Mucosa of descending colon (tissue), 3 donors: Measurements from ENCODE around the gene WBP1L. TPM values are rescaled to one million over a fixed set of nuclear protein-coding genes. Genes with fewer than 3 reads are reported as not detected.
"Not testable (repeated sequence)": the region's sequence is repeated elsewhere in the genome, so short reads cannot be mapped to it uniquely, and the experiment has no call there.

ENCODE experiments used
- ATAC-seq: fragments of 200-7000 bp; cut with Tn5 transposase; one replicate; pipeline ENCODE4 v1.9.1; 2020; ENCODE audit warnings: mild to moderate bottlenecking, moderate library complexity
- DNase-seq, 3 donors: peaks; one replicate each; pipeline ENCODE4 v3.0.0-alpha.2; 2020
- H3K36me3 ChIP-seq: fragments of 200-600 bp; one replicate; pipeline ENCODE4 v1.8.0; 2021; ENCODE audit warnings: low read depth, mild to moderate bottlenecking
- H3K4me1 ChIP-seq: fragments of 200-600 bp; one replicate; pipeline ENCODE4 v1.8.0; 2021; ENCODE audit warnings: low read depth, mild to moderate bottlenecking
- H3K4me3 ChIP-seq: fragments of 200-600 bp; one replicate; pipeline ENCODE4 v1.8.0; 2021; ENCODE audit warnings: mild to moderate bottlenecking
- H3K9me3 ChIP-seq: fragments of 200-600 bp; one replicate; pipeline ENCODE4 v1.8.0; 2021; ENCODE audit warnings: mild to moderate bottlenecking
- CTCF ChIP-seq: fragments of 200-600 bp; IDR thresholded peaks from one replicate; pipeline ENCODE4 v1.8.0; 2022; ENCODE audit warnings: antibody characterized with exemption, mild to moderate bottlenecking
- intact Hi-C, 2 donors: fragments of 100-400 bp; cut with DNase I in 1 of 2; cut with micrococcal nuclease in 1 of 2; formaldehyde crosslinking; loops; one replicate each; pipeline versions ENCODE4 v1.11.0 to v1.11.1; 2022; cut with DNase I, micrococcal nuclease
- total RNA-seq, 3 donors: library from RNA; stranded (reverse); fragmentation: NEBNext Ultra II Directional in 2 of 3; extraction: Animal tissue kit (Norgen Biotek cat#: 25700) in 2 of 3; gene quantifications; one replicate each; pipeline versions ENCODE4 v1.2.1 to v1.2.4, GENCODE V29; 2021 to 2023
- donor health status: DM: no; HTN: no; CAD: no; lungs with moderate emphysema.
- donor health status: DM: no; HTN: no; CAD: no.
- donor health status: DM: no; HTN: yes; CAD: no.

WBP1L gene
- total RNA-seq, 3 donors from 2014 or later = 38.9 to 61.3 (median 51.0) TPM

- no peak for ATAC-seq
- intact Hi-C loops = loop anchor here in 1 of 2 donors (10.0 kb wide), 1 partner anchor 170 kb away; no protein-coding TSS in a partner anchor
- no peaks in the 10 kb centered on the region for H3K36me3 ChIP-seq
Measured at GRCh38 chr10:102735065-102735562, 8.6 kb upstream of the WBP1L start.

GRCh38 chr10:102738692-102739121 is 5.0 kb upstream of the WBP1L start:
- Histone ChIP-seq H3K36me3 (no peaks in the 10 kb centered on the region), H3K4me1 (no peaks in the 10 kb centered on the region), H3K9me3 (no peaks in the 10 kb centered on the region), H3K4me3 (no peak overlapping the region)
- no peak for TF ChIP-seq CTCF
- intact Hi-C loops = loop anchor here in 1 of 2 donors (10.0 kb wide), 1 partner anchor 166 kb away; no protein-coding TSS in a partner anchor
- ATAC-seq (no peak), DNase-seq (no peak)

More at GRCh38 chr10:102735065-102735562, 8.6 kb upstream of the WBP1L start:
- H3K4me1 ChIP-seq = no peaks in the 10 kb centered on the region
- no peak for DNase-seq
- no peak overlapping the region for H3K4me3 ChIP-seq
- no peaks in the 10 kb centered on the region for H3K9me3 ChIP-seq
- no peak for TF ChIP-seq CTCF

- DNase-seq = no peak
- H3K9me3 ChIP-seq = no peaks in the 10 kb centered on the region
- H3K4me1 ChIP-seq = no peaks in the 10 kb centered on the region
- no peak for ATAC-seq
- H3K36me3 ChIP-seq = no peaks in the 10 kb centered on the region
- H3K4me3 ChIP-seq = no peak overlapping the region
- no peak for TF ChIP-seq CTCF
- intact Hi-C loops = loop anchor here in 1 of 2 donors (10.0 kb wide), 1 partner anchor 75 kb away; no protein-coding TSS in a partner anchor
Measured at GRCh38 chr10:102740229-102740628, 3.5 kb upstream of the WBP1L start.

GRCh38 chr10:102741726-102742237 is 2.0 kb upstream of the WBP1L start:
- intact Hi-C loops = loop anchor here in 1 of 2 donors (10.0 kb wide), 1 partner anchor 73 kb away; no protein-coding TSS in a partner anchor
- Histone ChIP-seq H3K36me3 (no peaks in the 10 kb centered on the region), H3K4me3 (no peak overlapping the region), H3K9me3 (no peaks in the 10 kb centered on the region), H3K4me1 (no peaks in the 10 kb centered on the region)
- TF ChIP-seq CTCF = no peak
- ATAC-seq (no peak), DNase-seq (no peak)

GRCh38 chr10:102742313-102742712 is 1.4 kb upstream of the WBP1L start:
- H3K36me3 ChIP-seq, H3K4me1 ChIP-seq, ATAC-seq, H3K4me3 ChIP-seq, DNase-seq, H3K9me3 ChIP-seq: not testable (repeated sequence)
- intact Hi-C loops = loop anchor here in 1 of 2 donors (10.0 kb wide), 1 partner anchor 72 kb away; no protein-coding TSS in a partner anchor

- DNase-seq = no peak
Measured at GRCh38 chr10:102743078-102743587, 615 bp upstream of the WBP1L start.

More at GRCh38 chr10:102743078-102743587, 615 bp upstream of the WBP1L start:
- intact Hi-C loops = loop anchor here in 1 of 2 donors (10.0 kb wide), 1 partner anchor 72 kb away; no protein-coding TSS in a partner anchor
- Histone ChIP-seq H3K4me3 (no peak overlapping the region), H3K4me1 (no peaks in the 10 kb centered on the region), H3K36me3 (no peaks in the 10 kb centered on the region), H3K9me3 (no peaks in the 10 kb centered on the region)
- TF ChIP-seq CTCF = no peak
- ATAC-seq = no peak
